Endothelial cell of umbilical vein (primary cell): ENCODE data around the gene CMSS1.

Experiments used
- CTCF ChIP-seq, 2 donors: IDR thresholded peaks; 1 replicate in 1 of 2; 2 replicates in 1 of 2; pipeline ENCODE4 v1.5.1; 2011; ENCODE audit warnings: low read length in 2 of 2, mild to moderate bottlenecking in 2 of 2, moderate library complexity in 2 of 2, control low read depth in 1 of 2, inconsistent platforms in 1 of 2, low read depth in 1 of 2; ENCODE audit not compliant: insufficient read depth in 1 of 2; ENCODE audit errors: extremely low read depth in 1 of 2
- EZH2 ChIP-seq: IDR thresholded peaks from 2 replicates; pipeline ENCODE4 v1.6.1; 2012; ENCODE audit warnings: borderline replicate concordance, low read depth, mild to moderate bottlenecking, moderate library complexity, low read length, inconsistent platforms; ENCODE audit not compliant: severe bottlenecking
- GATA2 ChIP-seq: IDR thresholded peaks from 2 replicates; pipeline ENCODE4 v1.7.0; 2011; ENCODE audit warnings: low read depth, mild to moderate bottlenecking, moderate library complexity, mixed read lengths, low read length; ENCODE audit not compliant: insufficient read length, insufficient read depth
- MAX ChIP-seq: IDR thresholded peaks from 2 replicates; pipeline ENCODE4 v1.6.1; 2011; ENCODE audit not compliant: insufficient read depth, insufficient read length
- POLR2A ChIP-seq: IDR thresholded peaks from 2 replicates; pipeline ENCODE4 v1.6.1; 2012; ENCODE audit warnings: low read depth, mild to moderate bottlenecking, control low read depth, low read length
- POLR2AphosphoS5 ChIP-seq: IDR thresholded peaks from 2 replicates; pipeline ENCODE4 v1.6.1; 2012; ENCODE audit warnings: low read depth, mild to moderate bottlenecking, control low read depth, low read length, moderate library complexity; ENCODE audit not compliant: insufficient read depth

GRCh38 chr3:99957151-99957796, 139.6 kb downstream of the CMSS1 start:
- TF ChIP-seq CTCF (IDR thresholded peaks at IDR 0.05; ENCODE audit: extremely low read depth in 1 of 2, insufficient read depth in 1 of 2, low read depth in 1 of 2, low read length in 2 of 2), result no peak
- no peak for TF ChIP-seq POLR2A
- no peak for TF ChIP-seq MAX
- no peak for TF ChIP-seq POLR2AphosphoS5
- no peak for TF ChIP-seq EZH2
- TF ChIP-seq GATA2, result no peak
